ENCODE results near the gene KCNQ1.

DNA sequence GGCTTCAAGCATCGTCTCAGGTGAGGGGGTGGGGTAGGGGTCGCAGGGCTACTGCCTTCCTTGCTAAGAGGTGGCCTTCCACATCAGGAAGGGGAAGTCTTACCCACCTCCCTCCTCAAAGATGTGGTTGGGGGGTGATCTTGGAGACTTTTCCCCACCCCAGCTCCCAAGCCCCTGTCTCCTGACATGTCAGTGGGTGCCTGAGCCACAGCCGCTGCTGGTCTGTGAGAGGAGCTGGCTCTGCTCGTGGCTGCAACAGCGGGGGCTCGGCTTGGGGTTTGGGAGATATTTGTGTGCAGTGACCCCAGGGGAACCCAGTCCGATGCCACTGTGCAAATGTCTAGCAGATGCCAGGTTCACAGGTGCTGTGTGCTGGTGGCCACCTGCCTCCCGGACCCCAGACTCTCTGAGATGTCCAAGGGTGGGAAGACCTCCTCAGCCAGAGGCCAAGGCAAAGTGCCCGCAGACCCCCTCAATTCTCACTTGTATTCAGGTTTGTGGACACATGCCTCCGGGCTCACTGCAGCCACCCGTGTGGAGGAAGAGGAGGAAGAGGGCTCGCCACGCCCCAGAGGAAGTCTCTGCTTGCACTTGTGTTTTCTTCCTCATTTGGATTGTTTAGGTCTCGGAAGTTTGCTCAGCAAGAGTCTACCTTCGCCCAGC lies 1.9 kb downstream of the KCNQ1 start:
- TF ChIP-seq, protein P1, sequence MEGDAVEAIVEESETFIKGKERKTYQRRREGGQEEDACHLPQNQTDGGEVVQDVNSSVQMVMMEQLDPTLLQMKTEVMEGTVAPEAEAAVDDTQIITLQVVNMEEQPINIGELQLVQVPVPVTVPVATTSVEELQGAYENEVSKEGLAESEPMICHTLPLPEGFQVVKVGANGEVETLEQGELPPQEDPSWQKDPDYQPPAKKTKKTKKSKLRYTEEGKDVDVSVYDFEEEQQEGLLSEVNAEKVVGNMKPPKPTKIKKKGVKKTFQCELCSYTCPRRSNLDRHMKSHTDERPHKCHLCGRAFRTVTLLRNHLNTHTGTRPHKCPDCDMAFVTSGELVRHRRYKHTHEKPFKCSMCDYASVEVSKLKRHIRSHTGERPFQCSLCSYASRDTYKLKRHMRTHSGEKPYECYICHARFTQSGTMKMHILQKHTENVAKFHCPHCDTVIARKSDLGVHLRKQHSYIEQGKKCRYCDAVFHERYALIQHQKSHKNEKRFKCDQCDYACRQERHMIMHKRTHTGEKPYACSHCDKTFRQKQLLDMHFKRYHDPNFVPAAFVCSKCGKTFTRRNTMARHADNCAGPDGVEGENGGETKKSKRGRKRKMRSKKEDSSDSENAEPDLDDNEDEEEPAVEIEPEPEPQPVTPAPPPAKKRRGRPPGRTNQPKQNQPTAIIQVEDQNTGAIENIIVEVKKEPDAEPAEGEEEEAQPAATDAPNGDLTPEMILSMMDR (IDR thresholded peaks at IDR 0.05; ENCODE audit: extremely low read depth in 1 of 2, insufficient read depth in 1 of 2, low read depth in 1 of 2, low read length in 2 of 2) = no peak
- TF ChIP-seq MYC (IDR thresholded peaks at IDR 0.05; ENCODE audit: low read depth, low read length) (no peak), POLR2A (IDR thresholded peaks at IDR 0.05; ENCODE audit: low read depth, low read length) (no peak), POLR2AphosphoS5 (IDR thresholded peaks at IDR 0.05; ENCODE audit: insufficient read depth, low read depth, low read length) (no peak), FOS (IDR thresholded peaks at IDR 0.05; ENCODE audit: borderline replicate concordance, insufficient read depth, low read length) (no peak)
